PFSK-1 (cell line): ENCODE results near the gene RPS6KA3.

ENCODE experiments used
- POLR2AphosphoS5 ChIP-seq: IDR thresholded peaks from 2 replicates; pipeline ENCODE4 v1.6.1; 2012; ENCODE audit warnings: low read depth, mild to moderate bottlenecking, control low read depth, low read length, moderate library complexity
- REST ChIP-seq, 2 experiments: IDR thresholded peaks; 2 replicates each; pipeline versions ENCODE4 v1.6.1 to v1.8.0; 2011 to 2012; ENCODE audit warnings: low read depth in 2 of 2, low read length in 2 of 2, control low read depth in 1 of 2, inconsistent platforms in 1 of 2, mild to moderate bottlenecking in 1 of 2, moderate library complexity in 1 of 2; ENCODE audit not compliant: insufficient read depth in 1 of 2
- SIN3A ChIP-seq: IDR thresholded peaks from 2 replicates; pipeline ENCODE4 v1.6.1; 2012; ENCODE audit warnings: mild to moderate bottlenecking, low read length, moderate library complexity, borderline replicate concordance; ENCODE audit not compliant: insufficient read depth

GRCh38 chrX:20311505-20311904 is 44.8 kb upstream of the RPS6KA3 start:
- TF ChIP-seq REST (IDR thresholded peaks at IDR 0.05; ENCODE audit: insufficient read depth in 1 of 2, low read depth in 2 of 2, low read length in 2 of 2): no peak
- TF ChIP-seq POLR2AphosphoS5: no peak
- no peak for TF ChIP-seq SIN3A
